ENCODE results near the gene MDFI. TPM values are rescaled to one million over a fixed set of nuclear protein-coding genes. Genes with fewer than 3 reads are reported as not detected.

Gene MDFI
- total RNA-seq, 4 donors from 2014 or later: 0.83 to 4.6 (median 3.5) TPM

- H3K36me3 ChIP-seq: peaks cover 39 to 70% (median 65%) of the 10 kb centered on the region in 4 donors
- no peak for DNase-seq (ENCODE audit: extremely low spot score)
- H3K4me3 ChIP-seq: no peak overlapping the region
- H3K27ac ChIP-seq (replicated peaks in 1 of 4): no peak overlapping the region
- 70% methylated on average over 7 of the region's 9 CpGs for WGBS
- H3K9me3 ChIP-seq: no peaks in the 10 kb centered on the region
- TF ChIP-seq EP300 (IDR thresholded peaks at IDR 0.05) (no peak), POLR2AphosphoS5 (IDR thresholded peaks at IDR 0.05) (no peak), POLR2A (IDR thresholded peaks at IDR 0.05; ENCODE audit: low read depth) (no peak), CTCF (IDR thresholded peaks at IDR 0.05) (no peak)
- intact Hi-C loops (cut with DNase I): loop anchor here (10.0 kb wide), 2 partner anchors 225 to 265 kb away; no protein-coding TSS in a partner anchor
- H3K27me3 ChIP-seq: no peaks in the 10 kb centered on the region
- peaks cover 15 to 37% (median 22%) of the 10 kb centered on the region in 4 donors for H3K4me1 ChIP-seq
Observed at GRCh38 chr6:41689171-41690008, 51.1 kb downstream of the MDFI start.

- intact Hi-C loops (cut with DNase I): no loop called here
- TF ChIP-seq CTCF (IDR thresholded peaks at IDR 0.05) (no peak), POLR2AphosphoS5 (IDR thresholded peaks at IDR 0.05) (no peak), EP300 (IDR thresholded peaks at IDR 0.05) (no peak), POLR2A (IDR thresholded peaks at IDR 0.05; ENCODE audit: low read depth) (no peak)
- 95% methylated on average over 14 of the region's 25 CpGs for WGBS
- Histone ChIP-seq H3K36me3 (peaks cover 38 to 57% (median 51%) of the 10 kb centered on the region in 4 donors), H3K4me1 (peaks cover 20 to 46% (median 26%) of the 10 kb centered on the region in 4 donors), H3K27ac (replicated peaks in 1 of 4) (no peak overlapping the region), H3K9me3 (no peaks in the 10 kb centered on the region), H3K4me3 (no peak overlapping the region), H3K27me3 (no peaks in the 10 kb centered on the region)
- no peak for DNase-seq (ENCODE audit: extremely low spot score)
Observed at GRCh38 chr6:41690541-41691330, 52.5 kb downstream of the MDFI start.

GRCh38 chr6:41691426-41692079 is 53.3 kb downstream of the MDFI start:
- Histone ChIP-seq H3K36me3 (peaks cover 30 to 55% (median 47%) of the 10 kb centered on the region in 4 donors), H3K4me1 (peaks cover 20 to 54% (median 26%) of the 10 kb centered on the region in 4 donors), H3K9me3 (no peaks in the 10 kb centered on the region), H3K27ac (replicated peaks in 1 of 4) (no peak overlapping the region), H3K4me3 (no peak overlapping the region), H3K27me3 (no peaks in the 10 kb centered on the region)
- 90% methylated on average over 8 of the region's 8 CpGs for WGBS
- intact Hi-C loops (cut with DNase I): no loop called here
- no peak for DNase-seq (ENCODE audit: extremely low spot score)
- no peak for TF ChIP-seq CTCF (IDR thresholded peaks at IDR 0.05)
- TF ChIP-seq EP300 (IDR thresholded peaks at IDR 0.05): no peak
- TF ChIP-seq POLR2AphosphoS5 (IDR thresholded peaks at IDR 0.05): no peak
- no peak for TF ChIP-seq POLR2A (IDR thresholded peaks at IDR 0.05; ENCODE audit: low read depth)

GRCh38 chr6:41692080-41692675 is 53.9 kb downstream of the MDFI start:
- Histone ChIP-seq H3K9me3 (no peaks in the 10 kb centered on the region), H3K4me1 (peaks cover 20 to 56% (median 26%) of the 10 kb centered on the region in 4 donors), H3K27me3 (no peaks in the 10 kb centered on the region), H3K36me3 (peaks cover 26 to 53% (median 41%) of the 10 kb centered on the region in 4 donors), H3K27ac (replicated peaks in 1 of 4) (no peak overlapping the region), H3K4me3 (no peak overlapping the region)
- intact Hi-C loops (cut with DNase I): no loop called here
- no peak for TF ChIP-seq EP300 (IDR thresholded peaks at IDR 0.05)
- TF ChIP-seq POLR2AphosphoS5 (IDR thresholded peaks at IDR 0.05): no peak
- TF ChIP-seq CTCF (IDR thresholded peaks at IDR 0.05): no peak
- no peak for DNase-seq (ENCODE audit: extremely low spot score)

Measured in esophagus muscularis mucosa (tissue), 4 donors.